GM20431 (cell line): ENCODE measurements around the gene BAIAP3.

ENCODE experiments used
- in situ Hi-C: fragments of 300-500 bp; cut with MseI, MboI; formaldehyde crosslinking; loops from one replicate; pipeline ENCODE4 v1.15.0; 2020; ENCODE audit warnings: low sequenced_read_pairs; ENCODE audit not compliant: unreplicated experiment

The BAIAP3 gene

DNA sequence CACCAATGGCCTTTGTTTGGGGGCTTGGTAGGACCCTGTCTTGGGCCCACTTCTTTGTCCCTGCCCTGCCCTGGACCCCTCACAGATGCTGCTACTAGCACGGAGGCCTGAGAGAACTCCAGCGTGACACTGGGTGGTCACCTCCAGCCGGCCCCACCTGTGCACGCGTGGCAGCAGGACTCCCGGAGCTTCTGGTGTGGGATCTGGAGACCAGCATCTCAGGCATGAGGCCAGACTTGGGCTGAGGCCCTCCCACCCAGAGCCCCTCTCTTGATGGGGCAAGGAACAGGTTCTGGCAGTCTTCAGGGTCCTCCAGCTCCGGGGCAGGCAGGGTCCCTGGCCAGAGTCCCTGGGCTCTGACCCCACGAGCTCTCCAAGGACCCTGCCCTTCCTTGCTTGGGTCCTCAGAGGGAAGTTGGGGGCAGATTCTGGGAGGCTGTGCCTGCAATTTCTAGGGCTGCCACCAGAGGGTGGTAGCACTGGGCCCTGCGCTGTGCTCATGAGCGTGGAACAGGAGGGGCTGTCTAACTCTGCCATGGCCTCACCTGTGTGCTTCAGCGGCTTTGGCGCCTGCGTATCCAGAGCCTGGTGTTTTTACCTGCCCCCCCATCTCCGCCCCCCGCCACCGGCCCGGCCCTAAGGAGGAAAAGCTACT lies 3.1 kb upstream of the BAIAP3 start:
- in situ Hi-C loops = no loop called here

GRCh38 chr16:1330931-1331711 lies 2.3 kb upstream of the BAIAP3 start:
- in situ Hi-C loops = no loop called here

GRCh38 chr16:1331712-1332617 lies 1.5 kb upstream of the BAIAP3 start:
- in situ Hi-C loops = no loop called here

DNA sequence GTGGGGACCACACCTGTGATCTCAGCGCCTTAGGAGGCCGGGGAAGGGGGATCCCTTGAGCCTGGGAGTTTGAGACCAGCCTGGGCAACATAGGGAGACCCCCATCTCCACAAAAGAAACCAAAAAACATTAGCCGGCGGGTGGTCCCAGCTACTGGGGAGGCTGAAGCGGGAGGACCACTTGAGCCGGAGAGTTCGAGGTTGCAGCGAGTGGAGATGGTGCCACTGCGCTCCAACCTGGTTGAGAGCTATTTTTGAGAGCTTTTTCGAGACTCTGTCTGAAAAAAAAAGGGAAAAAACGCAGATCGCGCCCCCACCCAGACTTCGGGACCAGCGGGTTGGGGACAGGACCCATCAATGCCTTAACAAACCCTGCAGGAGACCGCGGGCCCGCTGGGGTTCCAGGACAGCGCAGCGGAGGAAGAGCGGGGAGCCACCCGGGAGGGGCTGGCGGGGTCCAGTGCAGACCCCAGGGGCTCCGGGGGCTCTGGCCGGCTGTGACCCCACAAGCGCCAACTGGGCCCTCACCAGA lies 762 bp upstream of the BAIAP3 start:
- in situ Hi-C loops = no loop called here

GRCh38 chr16:1333854-1334700 lies 632 bp downstream of the BAIAP3 start:
- in situ Hi-C loops = no loop called here

- in situ Hi-C loops = no loop called here
These were observed 1.3 kb downstream of the BAIAP3 start for GRCh38 chr16:1334739-1335138.

DNA sequence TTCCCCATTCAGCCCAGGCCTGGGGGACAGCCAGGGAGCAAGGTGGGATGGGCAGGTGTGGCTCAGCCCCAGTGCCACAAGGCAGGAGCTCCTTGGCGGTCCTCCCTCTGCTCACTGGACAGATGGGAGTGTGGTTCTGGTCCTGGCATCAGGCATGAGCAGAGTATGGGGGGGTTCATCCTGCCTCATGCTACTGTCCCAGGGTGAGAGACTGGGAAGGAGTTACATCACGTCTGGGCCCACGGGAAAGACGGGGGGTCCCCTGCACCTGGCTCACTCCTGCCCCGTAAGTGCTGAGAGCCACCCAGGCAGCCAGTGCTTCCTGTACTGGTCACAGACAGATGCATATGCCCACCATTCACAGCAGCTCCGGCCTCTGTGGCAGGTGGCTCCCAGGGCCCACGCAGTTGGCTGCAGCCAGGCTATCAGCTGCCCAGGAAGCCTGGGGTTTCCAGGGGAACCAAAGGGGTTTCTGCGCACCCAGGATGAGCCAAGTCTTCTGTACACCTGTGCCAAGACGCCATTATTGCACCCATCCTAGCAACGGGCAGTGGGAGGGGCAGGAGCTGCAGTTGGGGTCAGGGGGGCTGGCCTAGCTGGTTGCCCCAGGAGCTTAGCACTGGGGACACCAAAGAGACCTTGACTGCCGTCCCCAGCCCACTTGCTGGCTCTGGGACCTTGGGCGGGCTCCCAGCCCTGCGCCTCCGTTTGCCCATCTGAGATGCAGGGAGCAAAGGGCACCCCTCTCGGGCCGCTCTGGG lies 1.9 kb downstream of the BAIAP3 start:
- in situ Hi-C loops = no loop called here

DNA sequence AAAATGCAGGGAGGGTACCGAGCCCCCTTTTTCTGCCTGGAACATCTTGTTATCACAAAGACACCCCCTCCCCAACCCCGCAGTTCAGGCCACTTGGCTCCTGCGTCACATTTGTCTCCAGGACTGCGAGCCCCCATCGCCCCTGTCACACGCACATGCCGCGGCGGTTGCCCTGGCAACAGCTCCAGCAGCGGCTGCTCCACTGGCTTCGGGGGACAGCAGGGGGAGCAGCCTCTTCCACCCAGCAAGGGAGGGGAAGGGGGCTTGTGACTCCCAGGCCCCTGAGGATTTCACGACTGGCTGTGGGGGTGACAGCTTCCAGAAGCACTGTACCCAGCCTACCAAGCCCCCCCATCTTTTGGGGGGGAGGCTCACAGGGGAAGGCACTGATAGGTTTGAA lies 2.6 kb downstream of the BAIAP3 start:
- in situ Hi-C loops = no loop called here

DNA sequence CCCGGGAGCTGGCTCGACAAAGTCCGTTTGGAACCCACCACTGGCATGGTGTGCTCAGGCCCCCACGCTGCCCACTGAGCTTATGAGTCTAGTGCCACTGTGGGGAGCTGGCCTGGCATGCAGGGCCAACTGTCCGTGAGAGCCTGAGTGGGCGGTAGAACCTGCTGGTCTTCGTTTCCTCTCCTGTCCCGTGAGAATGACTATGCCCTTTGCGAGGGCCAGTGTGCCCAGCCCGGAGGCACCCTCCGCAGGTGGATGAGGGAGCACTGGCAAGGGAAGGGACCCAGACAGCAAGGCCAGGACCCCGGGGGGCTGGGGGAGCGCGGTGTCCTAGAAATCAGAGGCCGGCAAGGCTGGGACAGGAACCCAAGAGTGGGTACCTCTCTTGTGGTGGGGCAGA lies 3.2 kb downstream of the BAIAP3 start:
- in situ Hi-C loops = no loop called here

DNA sequence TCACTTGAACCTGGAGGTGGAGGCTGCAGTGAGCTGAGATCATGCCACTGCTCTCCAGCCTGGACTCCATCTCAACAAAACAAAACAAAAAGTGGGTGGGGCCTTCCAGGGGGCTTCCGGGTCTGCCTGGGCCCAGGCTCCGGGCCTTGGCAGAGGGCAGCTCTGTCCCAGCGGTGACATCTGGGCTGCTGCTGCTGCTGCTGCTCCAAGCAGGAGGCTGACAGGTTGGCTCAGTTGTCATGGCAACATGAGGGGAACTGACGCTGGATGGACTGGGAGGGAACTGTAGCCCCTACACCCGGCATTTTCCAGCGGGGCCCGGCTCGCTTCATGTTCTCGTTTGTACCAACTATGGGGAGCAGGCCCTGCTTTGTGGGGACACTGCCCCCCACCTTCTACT lies 4.0 kb downstream of the BAIAP3 start:
- in situ Hi-C loops = no loop called here

GRCh38 chr16:1338119-1338730 lies 4.8 kb downstream of the BAIAP3 start:
- in situ Hi-C loops = no loop called here

- in situ Hi-C loops = no loop called here
These were observed 5.6 kb downstream of the BAIAP3 start for GRCh38 chr16:1338855-1339675.

DNA sequence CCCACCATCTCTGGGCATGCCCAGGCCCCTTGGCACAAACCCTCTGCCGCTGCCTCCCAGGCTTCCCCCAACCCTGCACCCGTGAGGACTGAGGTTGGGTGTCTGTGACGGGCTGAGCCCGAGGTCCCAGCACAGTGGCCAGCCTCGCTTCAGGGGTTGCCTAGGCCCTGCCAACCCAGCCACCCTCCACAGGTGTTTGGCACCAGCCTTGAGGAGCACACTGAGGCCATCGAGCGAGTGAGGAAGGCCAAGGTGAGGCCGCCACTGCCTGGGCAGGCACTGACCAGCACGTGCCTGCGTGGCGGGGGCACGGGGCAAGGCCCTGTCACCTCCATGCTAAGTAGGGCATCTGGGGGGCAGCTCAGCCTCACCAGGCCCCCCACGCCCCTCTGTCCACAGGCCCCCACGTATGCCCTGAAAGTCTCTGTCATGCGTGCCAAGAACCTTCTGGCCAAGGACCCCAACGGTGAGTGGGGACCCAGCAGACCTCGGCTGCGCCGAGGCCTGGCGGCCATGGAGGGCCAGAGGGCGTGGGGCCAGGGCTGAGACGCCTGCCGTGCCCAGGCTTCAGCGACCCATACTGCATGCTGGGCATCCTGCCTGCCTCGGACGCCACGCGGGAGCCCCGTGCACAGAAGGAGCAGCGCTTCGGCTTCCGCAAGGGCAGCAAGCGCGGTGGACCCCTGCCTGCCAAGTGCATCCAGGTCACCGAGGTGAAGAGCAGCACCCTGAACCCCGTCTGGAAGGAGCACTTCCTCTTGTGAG lies 7.5 kb downstream of the BAIAP3 start:
- in situ Hi-C loops = no loop called here

- in situ Hi-C loops = no loop called here
These were observed 8.3 kb downstream of the BAIAP3 start for GRCh38 chr16:1341495-1342420.

DNA sequence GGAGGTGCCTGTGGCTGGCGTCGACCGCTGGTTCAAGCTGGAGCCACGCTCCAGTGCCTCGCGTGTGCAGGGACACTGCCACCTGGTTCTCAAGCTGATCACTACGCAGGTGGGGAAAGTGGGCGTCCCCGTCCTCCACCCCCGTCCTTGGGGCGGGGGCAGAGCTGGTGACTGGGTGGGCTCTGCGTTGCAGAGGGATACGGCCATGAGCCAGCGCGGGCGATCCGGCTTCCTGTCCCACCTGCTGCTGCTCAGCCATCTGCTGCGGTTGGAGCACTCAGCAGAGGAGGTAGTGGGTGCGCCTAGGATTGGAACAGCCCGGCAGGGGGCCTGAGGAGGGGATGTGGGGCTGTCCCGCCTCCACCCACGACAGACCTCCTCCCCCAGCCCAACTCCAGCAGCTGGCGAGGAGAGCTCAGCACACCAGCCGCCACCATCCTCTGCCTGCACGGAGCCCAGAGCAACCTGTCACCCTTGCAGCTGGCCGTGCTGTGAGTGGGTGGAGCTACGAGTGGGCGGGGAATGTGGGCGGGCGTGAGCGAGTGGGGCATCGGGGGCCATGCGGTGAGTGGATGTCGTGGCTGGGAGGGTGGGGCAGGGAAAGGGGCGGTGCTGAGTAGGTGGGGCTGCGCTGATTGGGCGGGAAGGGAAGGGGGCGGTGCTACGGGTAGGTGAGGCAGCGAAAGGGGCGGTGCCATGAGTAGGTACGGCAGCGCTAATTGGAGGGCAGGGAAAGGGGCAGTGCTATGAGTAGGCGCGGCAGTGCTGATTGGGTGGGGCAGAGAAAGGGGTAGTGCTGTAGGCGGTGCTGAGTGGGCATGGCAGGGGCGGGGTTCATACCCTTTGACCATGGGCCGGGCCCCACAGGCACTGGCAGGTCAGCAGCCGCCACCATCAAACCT lies 9.3 kb downstream of the BAIAP3 start:
- in situ Hi-C loops = no loop called here
